Caco-2 (cell line): ENCODE data around the gene MX2. TPM values are rescaled to one million over a fixed set of nuclear protein-coding genes. Genes with fewer than 3 reads are reported as not detected.

ENCODE experiments used
- BruUV-seq: library from RNA; stranded (reverse); fragments of 400-500 nt; replicated peaks from 2 replicates; lab custom pipeline; 2021; lab: Mats Ljungman, UMichigan
- CTCF ChIA-PET: fragments of 300-600 bp; sonication (Branson Sonifier 250); formaldehyde crosslinking; loops from one replicate; lab custom pipeline; 2022; ENCODE audit warnings: antibody characterized with exemption; lab: Charles Lee
- POLR2A ChIA-PET: fragments of 300-600 bp; sonication (Branson Sonifier 250); formaldehyde crosslinking; loops from one replicate; lab custom pipeline; 2022; ENCODE audit warnings: antibody characterized with exemption; lab: Charles Lee
- DNase-seq, 2 experiments: peaks; one replicate each; pipeline versions ENCODE4 v3.0.0 to v3.0.0-alpha.2; 2020 to 2022
- H3K27me3 ChIP-seq: replicated peaks from 2 replicates; pipeline ENCODE4 v1.6.0; 2011; ENCODE audit warnings: low read length; ENCODE audit not compliant: control insufficient read depth, insufficient read depth
- H3K36me3 ChIP-seq: 2 replicates; pipeline ENCODE4 v1.5.1; 2011; ENCODE audit warnings: low read length; ENCODE audit not compliant: control insufficient read depth, insufficient read depth
- H3K4me1 ChIP-seq: fragments of 250-450 bp; sonication (Bioruptor Pico); 2 replicates; pipeline ENCODE4 v1.5.1; 2020; ENCODE audit warnings: mild to moderate bottlenecking
- H3K4me3 ChIP-seq: 2 replicates; pipeline ENCODE4 v1.5.1; 2011; ENCODE audit warnings: low read depth, mild to moderate bottlenecking, control low read depth, low read length
- H3K9me3 ChIP-seq: fragments of 250-450 bp; sonication (Bioruptor Pico); 2 replicates; pipeline ENCODE4 v1.5.1; 2020; ENCODE audit warnings: mild to moderate bottlenecking, moderate library complexity
- H3K27ac Mint-ChIP-seq: one replicate; pipeline ENCODE4 v1.8.0; 2022; ENCODE audit warnings: mixed read lengths; ENCODE audit not compliant: unreplicated experiment
- H3K27me3 Mint-ChIP-seq: one replicate; pipeline ENCODE4 v1.8.0; 2022; ENCODE audit warnings: mixed read lengths; ENCODE audit not compliant: insufficient read depth, unreplicated experiment
- H3K36me3 Mint-ChIP-seq: one replicate; pipeline ENCODE4 v1.8.0; 2022; ENCODE audit warnings: mild to moderate bottlenecking, mixed read lengths; ENCODE audit not compliant: insufficient read depth, unreplicated experiment
- H3K4me1 Mint-ChIP-seq: one replicate; pipeline ENCODE4 v1.8.0; 2022; ENCODE audit warnings: low read depth, mixed read lengths; ENCODE audit not compliant: unreplicated experiment
- H3K4me3 Mint-ChIP-seq: one replicate; pipeline ENCODE4 v1.8.0; 2022; ENCODE audit warnings: mild to moderate bottlenecking, moderate library complexity, mixed read lengths; ENCODE audit not compliant: unreplicated experiment
- H3K9me3 Mint-ChIP-seq: one replicate; pipeline ENCODE4 v1.8.0; 2022; ENCODE audit warnings: mixed read lengths; ENCODE audit not compliant: unreplicated experiment
- CTCF ChIP-seq, 2 experiments: fragments of 200-600 bp in 1 of 2; IDR thresholded peaks; 1 replicate in 1 of 2; 2 replicates in 1 of 2; pipeline versions ENCODE4 v1.5.1 to v1.8.0; 2011 to 2022; ENCODE audit warnings: antibody characterized with exemption in 1 of 2, control low read depth in 1 of 2, inconsistent platforms in 1 of 2, low read depth in 1 of 2, low read length in 1 of 2, mild to moderate bottlenecking in 1 of 2, moderate library complexity in 1 of 2; ENCODE audit not compliant: insufficient read depth in 1 of 2, severe bottlenecking in 1 of 2, unreplicated experiment in 1 of 2
- intact Hi-C: fragments of 100-400 bp; cut with micrococcal nuclease; formaldehyde crosslinking; loops from one replicate; pipeline ENCODE4 v1.10.0; 2022; ENCODE audit not compliant: unreplicated experiment
- total RNA-seq: library from RNA; stranded (reverse); gene quantifications from 2 replicates; pipeline ENCODE4 v1.2.3, GENCODE V29; 2022

MX2 gene
- total RNA-seq, 1 experiment from 2014 or later, result 0.84 TPM

- POLR2A ChIA-PET, result no interaction called here
- H3K4me3 Mint-ChIP-seq, result no peak overlapping the region
- H3K4me3 ChIP-seq, result no peak overlapping the region
- no peak for DNase-seq
- CTCF ChIA-PET, result no interaction called here
- H3K9me3 Mint-ChIP-seq, result peaks cover 30% of the 10 kb centered on the region
- no peaks in the 10 kb centered on the region for H3K27me3 ChIP-seq
- intact Hi-C loops, result no loop called here
- no TSS peak for BruUV-seq
- H3K27me3 Mint-ChIP-seq, result no peaks in the 10 kb centered on the region
- no peak overlapping the region for H3K27ac Mint-ChIP-seq
- H3K9me3 ChIP-seq, result peaks cover 8% of the 10 kb centered on the region; the same call in 1 of the 2 replicates
- no peaks in the 10 kb centered on the region for H3K36me3 Mint-ChIP-seq
- H3K36me3 ChIP-seq, result no peaks in the 10 kb centered on the region
- H3K4me1 ChIP-seq, result no peaks in the 10 kb centered on the region
- TF ChIP-seq CTCF (IDR thresholded peaks at IDR 0.05; ENCODE audit: insufficient read depth in 1 of 2, low read depth in 1 of 2, low read length in 1 of 2, severe bottlenecking in 1 of 2, unreplicated experiment in 1 of 2), result no peak
- no peaks in the 10 kb centered on the region for H3K4me1 Mint-ChIP-seq
Observed at GRCh38 chr21:41432562-41433460, 71.0 kb downstream of the MX2 start.

GRCh38 chr21:41433566-41433965 is 71.7 kb downstream of the MX2 start:
- Histone ChIP-seq H3K27me3 (no peaks in the 10 kb centered on the region), H3K9me3 (peaks cover 8% of the 10 kb centered on the region; the same call in 1 of the 2 replicates), H3K4me1 (no peaks in the 10 kb centered on the region), H3K4me3 (no peak overlapping the region), H3K36me3 (no peaks in the 10 kb centered on the region)
- Mint-ChIP-seq H3K4me1 (no peaks in the 10 kb centered on the region), H3K4me3 (no peak overlapping the region), H3K27ac (no peak overlapping the region), H3K9me3 (peaks cover 30% of the 10 kb centered on the region), H3K36me3 (no peaks in the 10 kb centered on the region), H3K27me3 (no peaks in the 10 kb centered on the region)
- no TSS peak for BruUV-seq
- intact Hi-C loops, result no loop called here
- DNase-seq, result no peak
- TF ChIP-seq CTCF (IDR thresholded peaks at IDR 0.05; ENCODE audit: insufficient read depth in 1 of 2, low read depth in 1 of 2, low read length in 1 of 2, severe bottlenecking in 1 of 2, unreplicated experiment in 1 of 2), result no peak
- ChIA-PET POLR2A (no interaction called here), CTCF (no interaction called here)

- CTCF ChIA-PET, result no interaction called here
Observed at GRCh38 chr21:41435706-41436105, 73.9 kb downstream of the MX2 start.

More at GRCh38 chr21:41435706-41436105, 73.9 kb downstream of the MX2 start:
- Mint-ChIP-seq H3K27me3 (no peaks in the 10 kb centered on the region), H3K4me3 (no peak overlapping the region), H3K27ac (no peak overlapping the region), H3K9me3 (peaks cover 30% of the 10 kb centered on the region), H3K4me1 (no peaks in the 10 kb centered on the region), H3K36me3 (no peaks in the 10 kb centered on the region)
- POLR2A ChIA-PET, result no interaction called here
- H3K27me3 ChIP-seq, result no peaks in the 10 kb centered on the region
- no peaks in the 10 kb centered on the region for H3K36me3 ChIP-seq
- no peak for TF ChIP-seq CTCF (IDR thresholded peaks at IDR 0.05; ENCODE audit: insufficient read depth in 1 of 2, low read depth in 1 of 2, low read length in 1 of 2, severe bottlenecking in 1 of 2, unreplicated experiment in 1 of 2)
- DNase-seq, result no peak
- no TSS peak for BruUV-seq
- no peak overlapping the region for H3K4me3 ChIP-seq
- intact Hi-C loops, result no loop called here
- peaks cover 8% of the 10 kb centered on the region; the same call in 1 of the 2 replicates for H3K9me3 ChIP-seq
- H3K4me1 ChIP-seq, result no peaks in the 10 kb centered on the region
